ENCODE results near the gene ATOH7. TPM values are rescaled to one million over a fixed set of nuclear protein-coding genes. Genes with fewer than 3 reads are reported as not detected.

ATOH7 gene
- polyA plus RNA-seq, 1 donor from 2014 or later = 2.5 TPM

- no peaks in the 10 kb centered on the region for H3K27me3 ChIP-seq (ENCODE audit: insufficient read depth, low read depth, low read length)
- no peak overlapping the region for H3K4me2 ChIP-seq (ENCODE audit: low read length)
- H3K27ac ChIP-seq (ENCODE audit: low read length) = no peak overlapping the region
- H3K9ac ChIP-seq (ENCODE audit: low read length) = no peak overlapping the region
- TF ChIP-seq TAF1 (IDR thresholded peaks at IDR 0.05; ENCODE audit: low read depth) (no peak), MXI1 (conservative IDR thresholded peaks at IDR 0.05; ENCODE audit: poor library complexity, severe bottlenecking) (no peak), POLR2AphosphoS5 (IDR thresholded peaks at IDR 0.05) (no peak), EZH2 (IDR thresholded peaks at IDR 0.05; ENCODE audit: borderline replicate concordance, insufficient read depth, low read length, poor library complexity, severe bottlenecking) (no peak)
- TF ChIP-seq, protein P1, sequence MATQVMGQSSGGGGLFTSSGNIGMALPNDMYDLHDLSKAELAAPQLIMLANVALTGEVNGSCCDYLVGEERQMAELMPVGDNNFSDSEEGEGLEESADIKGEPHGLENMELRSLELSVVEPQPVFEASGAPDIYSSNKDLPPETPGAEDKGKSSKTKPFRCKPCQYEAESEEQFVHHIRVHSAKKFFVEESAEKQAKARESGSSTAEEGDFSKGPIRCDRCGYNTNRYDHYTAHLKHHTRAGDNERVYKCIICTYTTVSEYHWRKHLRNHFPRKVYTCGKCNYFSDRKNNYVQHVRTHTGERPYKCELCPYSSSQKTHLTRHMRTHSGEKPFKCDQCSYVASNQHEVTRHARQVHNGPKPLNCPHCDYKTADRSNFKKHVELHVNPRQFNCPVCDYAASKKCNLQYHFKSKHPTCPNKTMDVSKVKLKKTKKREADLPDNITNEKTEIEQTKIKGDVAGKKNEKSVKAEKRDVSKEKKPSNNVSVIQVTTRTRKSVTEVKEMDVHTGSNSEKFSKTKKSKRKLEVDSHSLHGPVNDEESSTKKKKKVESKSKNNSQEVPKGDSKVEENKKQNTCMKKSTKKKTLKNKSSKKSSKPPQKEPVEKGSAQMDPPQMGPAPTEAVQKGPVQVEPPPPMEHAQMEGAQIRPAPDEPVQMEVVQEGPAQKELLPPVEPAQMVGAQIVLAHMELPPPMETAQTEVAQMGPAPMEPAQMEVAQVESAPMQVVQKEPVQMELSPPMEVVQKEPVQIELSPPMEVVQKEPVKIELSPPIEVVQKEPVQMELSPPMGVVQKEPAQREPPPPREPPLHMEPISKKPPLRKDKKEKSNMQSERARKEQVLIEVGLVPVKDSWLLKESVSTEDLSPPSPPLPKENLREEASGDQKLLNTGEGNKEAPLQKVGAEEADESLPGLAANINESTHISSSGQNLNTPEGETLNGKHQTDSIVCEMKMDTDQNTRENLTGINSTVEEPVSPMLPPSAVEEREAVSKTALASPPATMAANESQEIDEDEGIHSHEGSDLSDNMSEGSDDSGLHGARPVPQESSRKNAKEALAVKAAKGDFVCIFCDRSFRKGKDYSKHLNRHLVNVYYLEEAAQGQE (IDR thresholded peaks at IDR 0.05; ENCODE audit: borderline replicate concordance) = no peak
- H2AFZ ChIP-seq (ENCODE audit: low read depth, low read length) = no peak overlapping the region
- H4K20me1 ChIP-seq (ENCODE audit: insufficient read depth) = no peaks in the 10 kb centered on the region
- H3K36me3 ChIP-seq (ENCODE audit: insufficient read depth, low read length) = no peaks in the 10 kb centered on the region
- H3K79me2 ChIP-seq (replicated peaks; ENCODE audit: insufficient read depth, low read length) = no peaks in the 10 kb centered on the region
- H3K9me2 ChIP-seq (ENCODE audit: insufficient read depth, low read length) = no peaks in the 10 kb centered on the region
- H3F3A ChIP-seq (ENCODE audit: insufficient read depth, low read length, poor library complexity, severe bottlenecking) = no peaks in the 10 kb centered on the region
- H3K9me3 ChIP-seq (ENCODE audit: low read length) = no peaks in the 10 kb centered on the region
- H3K4me3 ChIP-seq (ENCODE audit: low read length) = no peak overlapping the region
Observed at GRCh38 chr10:68239069-68239468, 7.2 kb upstream of the ATOH7 start.

DNA sequence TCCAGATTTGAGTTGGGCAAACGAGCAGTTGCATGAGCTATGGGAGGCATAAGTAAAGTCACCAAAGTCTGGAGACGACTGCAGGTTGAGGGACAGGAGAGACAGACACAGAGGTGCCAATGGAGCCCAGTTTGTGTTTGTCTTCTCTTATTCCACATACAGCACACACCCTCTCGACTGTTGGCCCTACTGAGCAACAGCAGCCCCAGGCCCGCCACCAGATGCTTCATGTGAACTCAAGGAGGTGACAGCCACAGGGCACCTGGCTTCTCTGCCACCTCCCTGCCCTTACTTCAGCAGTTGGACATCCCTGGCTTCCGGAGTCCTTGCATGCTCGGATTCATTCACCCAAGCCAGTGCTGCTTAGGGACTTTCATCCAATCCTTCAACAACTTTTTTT is 6.5 kb upstream of the ATOH7 start:
- TF ChIP-seq, protein P1 (IDR thresholded peaks at IDR 0.05; ENCODE audit: borderline replicate concordance) = no peak
- TF ChIP-seq, protein P2, sequence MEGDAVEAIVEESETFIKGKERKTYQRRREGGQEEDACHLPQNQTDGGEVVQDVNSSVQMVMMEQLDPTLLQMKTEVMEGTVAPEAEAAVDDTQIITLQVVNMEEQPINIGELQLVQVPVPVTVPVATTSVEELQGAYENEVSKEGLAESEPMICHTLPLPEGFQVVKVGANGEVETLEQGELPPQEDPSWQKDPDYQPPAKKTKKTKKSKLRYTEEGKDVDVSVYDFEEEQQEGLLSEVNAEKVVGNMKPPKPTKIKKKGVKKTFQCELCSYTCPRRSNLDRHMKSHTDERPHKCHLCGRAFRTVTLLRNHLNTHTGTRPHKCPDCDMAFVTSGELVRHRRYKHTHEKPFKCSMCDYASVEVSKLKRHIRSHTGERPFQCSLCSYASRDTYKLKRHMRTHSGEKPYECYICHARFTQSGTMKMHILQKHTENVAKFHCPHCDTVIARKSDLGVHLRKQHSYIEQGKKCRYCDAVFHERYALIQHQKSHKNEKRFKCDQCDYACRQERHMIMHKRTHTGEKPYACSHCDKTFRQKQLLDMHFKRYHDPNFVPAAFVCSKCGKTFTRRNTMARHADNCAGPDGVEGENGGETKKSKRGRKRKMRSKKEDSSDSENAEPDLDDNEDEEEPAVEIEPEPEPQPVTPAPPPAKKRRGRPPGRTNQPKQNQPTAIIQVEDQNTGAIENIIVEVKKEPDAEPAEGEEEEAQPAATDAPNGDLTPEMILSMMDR (IDR thresholded peaks at IDR 0.05; ENCODE audit: poor library complexity, severe bottlenecking) = no peak
- TF ChIP-seq MXI1 (conservative IDR thresholded peaks at IDR 0.05; ENCODE audit: poor library complexity, severe bottlenecking) (no peak), SMC3 (conservative IDR thresholded peaks at IDR 0.05; ENCODE audit: poor library complexity) (no peak)
- Histone ChIP-seq H3K9ac (ENCODE audit: low read length) (no peak overlapping the region), H3K4me2 (ENCODE audit: low read length) (no peak overlapping the region), H4K20me1 (ENCODE audit: insufficient read depth) (no peaks in the 10 kb centered on the region), H3K27ac (ENCODE audit: low read length) (no peak overlapping the region), H3F3A (ENCODE audit: insufficient read depth, low read length, poor library complexity, severe bottlenecking) (no peaks in the 10 kb centered on the region), H2AFZ (ENCODE audit: low read depth, low read length) (no peak overlapping the region), H3K4me3 (ENCODE audit: low read length) (no peak overlapping the region), H3K36me3 (ENCODE audit: insufficient read depth, low read length) (no peaks in the 10 kb centered on the region), H3K27me3 (ENCODE audit: insufficient read depth, low read depth, low read length) (no peaks in the 10 kb centered on the region), H3K9me3 (ENCODE audit: low read length) (no peaks in the 10 kb centered on the region), H3K79me2 (replicated peaks; ENCODE audit: insufficient read depth, low read length) (no peaks in the 10 kb centered on the region), H3K9me2 (ENCODE audit: insufficient read depth, low read length) (no peaks in the 10 kb centered on the region)
